SH-SY5Y (cell line): ENCODE data around the gene MEGF6.

Experiments
- GATA2 ChIP-seq: IDR thresholded peaks from 2 replicates; pipeline ENCODE4 v1.6.1; 2011; ENCODE audit warnings: mild to moderate bottlenecking, low read depth, low read length
- GATA3 ChIP-seq: IDR thresholded peaks from 2 replicates; pipeline ENCODE4 v1.6.1; 2011; ENCODE audit warnings: low read depth, mild to moderate bottlenecking, low read length, moderate library complexity

GRCh38 chr1:3546048-3546384 is 65.3 kb downstream of the MEGF6 start:
- TF ChIP-seq GATA2, result peak; percentile 61
- no peak for TF ChIP-seq GATA3
